ENCODE results near the gene LTBP1. TPM values are rescaled to one million over a fixed set of nuclear protein-coding genes. Genes with fewer than 3 reads are reported as not detected.

LTBP1 gene
- total and polyA plus RNA-seq, 2 of the 13 experiments (the other 11 are each of a cell fraction or from before 2014, with no cell fraction given): 0.12 to 0.22 TPM

GRCh38 chr2:32949260-32949659 is 2.5 kb downstream of the LTBP1 start (continued):
- no peak for TF ChIP-seq ZBTB4 (CRISPR knock-in tag; IDR thresholded peaks at IDR 0.05; ENCODE audit: borderline replicate concordance)

GRCh38 chr2:32951672-32952071 is 4.9 kb downstream of the LTBP1 start:
- no peak for ATAC-seq
- WGBS (ENCODE audit: low lambda C conversion rate): 9% methylated on average over 4 of the region's 4 CpGs
- TF ChIP-seq ZNF562 (CRISPR knock-in tag; IDR thresholded peaks at IDR 0.05; ENCODE audit: borderline replicate concordance): no peak
- no peak for TF ChIP-seq NR2F1 (CRISPR knock-in tag; IDR thresholded peaks at IDR 0.05)
- TF ChIP-seq ZNF749 (CRISPR knock-in tag; IDR thresholded peaks at IDR 0.05; ENCODE audit: borderline replicate concordance): no peak
- TF ChIP-seq ZNF550 (CRISPR knock-in tag; IDR thresholded peaks at IDR 0.05; ENCODE audit: borderline replicate concordance): no peak
- TF ChIP-seq ZNF761 (CRISPR knock-in tag; conservative IDR thresholded peaks at IDR 0.05): no peak
- TF ChIP-seq ZXDC (CRISPR knock-in tag; IDR thresholded peaks at IDR 0.05): no peak
- TF ChIP-seq ARID3A (IDR thresholded peaks at IDR 0.05; ENCODE audit: low read depth, low read length): no peak
- TF ChIP-seq POLR2A (IDR thresholded peaks at IDR 0.05; ENCODE audit: insufficient read depth in 1 of 2, low read depth in 2 of 2, low read length in 2 of 2): no peak
- no peak for TF ChIP-seq ZNF839 (CRISPR knock-in tag; IDR thresholded peaks at IDR 0.05; ENCODE audit: borderline replicate concordance)
- TF ChIP-seq TFDP2 (CRISPR knock-in tag; IDR thresholded peaks at IDR 0.05): no peak
- TF ChIP-seq ZBTB38 (CRISPR knock-in tag; IDR thresholded peaks at IDR 0.05): no peak
- TF ChIP-seq HNRNPH1 (optimal IDR thresholded peaks at IDR 0.05; ENCODE audit: low read depth, low read length): no peak
- no peak for TF ChIP-seq GABPA (IDR thresholded peaks at IDR 0.05; ENCODE audit: low read depth, low read length)
- no peak for TF ChIP-seq GABPA (CRISPR knock-in tag; IDR thresholded peaks at IDR 0.05; ENCODE audit: low read depth)
- no peak for TF ChIP-seq RFX1 (IDR thresholded peaks at IDR 0.05)

More at GRCh38 chr2:32951672-32952071, 4.9 kb downstream of the LTBP1 start:
- FAIRE-seq: no peak
- no peak overlapping the region for H2AFZ ChIP-seq (ENCODE audit: low read length)
- no peak overlapping the region for H3K4me3 ChIP-seq (replicated peaks in 1 of 3; ENCODE audit: insufficient read depth in 1 of 3, low read depth in 2 of 3, low read length in 3 of 3)
- no peaks in the 10 kb centered on the region for H3K79me2 ChIP-seq (ENCODE audit: insufficient read depth, low read length)
- H3K27me3 ChIP-seq (ENCODE audit: control insufficient read depth in 1 of 2, insufficient read depth in 2 of 2, low read length in 2 of 2): peaks cover 2 to 39% of the 10 kb centered on the region in 2 experiments; a peak in 4 of 5 replicates
- DNase-seq (ENCODE audit: low spot score): no peak
- H3K9me3 ChIP-seq (ENCODE audit: low read length): no peaks in the 10 kb centered on the region
- H4K20me1 ChIP-seq (ENCODE audit: insufficient read depth, low read length): no peaks in the 10 kb centered on the region
- intact Hi-C loops (cut with micrococcal nuclease; ENCODE audit: unreplicated experiment) (no loop called here), in situ Hi-C loops (cut with HindIII; ENCODE audit: extremely low pct_ligation_motif_present, low pct_unique_long_range_greater_than_20kb) (no loop called here)
- no TSS peak for BruUV-seq (replicated peaks)
- H3K9ac ChIP-seq (ENCODE audit: insufficient read depth, low read depth, low read length): no peak overlapping the region
- no peak overlapping the region for H3K4me2 ChIP-seq (ENCODE audit: low read depth, low read length)
- H3K27ac ChIP-seq (ENCODE audit: extremely low read length, insufficient read depth, low read length): no peak overlapping the region
- no peaks in the 10 kb centered on the region for H3K36me3 ChIP-seq (replicated peaks in 1 of 2; ENCODE audit: control insufficient read depth in 1 of 2, insufficient read depth in 2 of 2, low read length in 2 of 2)
- ChIA-PET CTCF (ENCODE audit: low intra/inter-chr PET ratio, low total read pairs) (no interaction called here), POLR2A (no interaction called here)
- no peaks in the 10 kb centered on the region for H3K4me1 ChIP-seq (ENCODE audit: insufficient read depth, low read length)

Measured in HepG2 (cell line).